HepG2 (cell line): ENCODE results near the gene PLD6. TPM values are rescaled to one million over a fixed set of nuclear protein-coding genes. Genes with fewer than 3 reads are reported as not detected.
A peak's percentile ranks its signal among the peaks of the same experiment; 100 is the strongest.

Source experiments
- ATM ChIP-seq: fragments of 450-650 bp; IDR thresholded peaks from 2 replicates; pipeline ENCODE4 v1.7.1; 2017; ENCODE audit warnings: mild to moderate bottlenecking, borderline replicate concordance
- BORCS8-MEF2B ChIP-seq: sonication (generic); formaldehyde crosslinking; IDR thresholded peaks from 2 replicates; pipeline ENCODE4 v1.8.0; 2022; ENCODE audit warnings: mild to moderate bottlenecking, missing genetic modification reagents
- CENPT ChIP-seq: sonication (generic); formaldehyde crosslinking; IDR thresholded peaks from 2 replicates; pipeline ENCODE4 v1.8.0; 2022; ENCODE audit warnings: low read depth, mild to moderate bottlenecking, moderate library complexity, missing genetic modification reagents
- ETV6 ChIP-seq: sonication (generic); formaldehyde crosslinking; conservative IDR thresholded peaks from 2 replicates; pipeline ENCODE4 v1.4.0; 2020; ENCODE audit warnings: missing genetic modification reagents
- FOXJ3 ChIP-seq: sonication (generic); formaldehyde crosslinking; IDR thresholded peaks from 2 replicates; pipeline ENCODE4 v1.4.0; 2020; ENCODE audit warnings: missing genetic modification reagents, mild to moderate bottlenecking, borderline replicate concordance
- HOXA9 ChIP-seq: sonication (generic); formaldehyde crosslinking; IDR thresholded peaks from 2 replicates; pipeline ENCODE4 v1.8.1; 2022; ENCODE audit warnings: missing genetic modification reagents, mild to moderate bottlenecking, moderate library complexity, borderline replicate concordance
- MED8 ChIP-seq: sonication (generic); formaldehyde crosslinking; IDR thresholded peaks from 2 replicates; pipeline ENCODE4 v1.8.1; 2023; ENCODE audit warnings: mild to moderate bottlenecking, missing genetic modification reagents; ENCODE audit not compliant: insufficient replicate concordance
- POLR2AphosphoS5 ChIP-seq: IDR thresholded peaks from 2 replicates; pipeline ENCODE4 v1.6.1; 2012; ENCODE audit warnings: low read depth, low read length
- RFX1 ChIP-seq: fragments of 450-650 bp; IDR thresholded peaks from 2 replicates; pipeline ENCODE4 v1.6.1; 2017
- SIN3B ChIP-seq: fragments of 150-350 bp; IDR thresholded peaks from 2 replicates; pipeline ENCODE4 v1.6.1; 2014; ENCODE audit warnings: low read length
- TP53 ChIP-seq: sonication (generic); formaldehyde crosslinking; conservative IDR thresholded peaks from 2 replicates; pipeline ENCODE4 v1.4.0; 2020; ENCODE audit warnings: missing genetic modification reagents
- ZNF124 ChIP-seq: sonication (generic); formaldehyde crosslinking; IDR thresholded peaks from 2 replicates; pipeline ENCODE4 v1.4.0; 2020; ENCODE audit warnings: missing genetic modification reagents
- ZNF138 ChIP-seq: sonication (generic); formaldehyde crosslinking; IDR thresholded peaks from 2 replicates; pipeline ENCODE4 v1.5.0; 2020; ENCODE audit warnings: mild to moderate bottlenecking, low read depth, missing genetic modification reagents
- ZNF468 ChIP-seq: sonication (generic); formaldehyde crosslinking; IDR thresholded peaks from 2 replicates; pipeline ENCODE4 v1.8.0; 2022; ENCODE audit warnings: mild to moderate bottlenecking, moderate library complexity, missing genetic modification reagents
- ZNF775 ChIP-seq: sonication (generic); formaldehyde crosslinking; IDR thresholded peaks from 2 replicates; pipeline ENCODE4 v1.4.0; 2020; ENCODE audit warnings: missing genetic modification reagents, mild to moderate bottlenecking, moderate library complexity, borderline replicate concordance
- ZNF879 ChIP-seq: sonication (generic); formaldehyde crosslinking; IDR thresholded peaks from 2 replicates; pipeline ENCODE4 v1.8.1; 2023; ENCODE audit warnings: missing genetic modification reagents
- polyA plus RNA-seq, 8 experiments: library from polyadenylated mRNA; depleted of rRNA in 3 of 8; stranded (reverse) in 7 of 8; unstranded in 1 of 8; fragments of >200 nt; fragmentation: Illumina TruSeq in 4 of 8; extraction: Trizol in 4 of 8; gene quantifications; 2 replicates each; pipeline versions ENCODE4 v1.2.1 to v1.2.3, GENCODE V29; 2011 to 2016; ENCODE audit warnings: low read depth in 4 of 8, missing spikeins in 1 of 8, mixed read lengths in 1 of 8; ENCODE audit not compliant: insufficient read depth in 1 of 8
- total RNA-seq, 5 experiments: library from RNA; depleted of rRNA; stranded (reverse); fragments of >200 nt; fragmentation: Illumina TruSeq; extraction: Trizol; gene quantifications; 2 replicates each; pipeline ENCODE4 v1.2.3, GENCODE V29; 2016; ENCODE audit warnings: low read depth in 1 of 5
- TF ChIP-seq, protein P1 (sequence below): fragments of 450-650 bp; IDR thresholded peaks from 2 replicates; pipeline ENCODE4 v1.6.1; 2017
- TF ChIP-seq, protein P2 (sequence below): sonication (generic); formaldehyde crosslinking; IDR thresholded peaks from 2 replicates; pipeline ENCODE4 v1.4.0; 2020; ENCODE audit warnings: low read depth, missing genetic modification reagents
- TF ChIP-seq, protein P3 (sequence below): sonication (generic); formaldehyde crosslinking; IDR thresholded peaks from 2 replicates; pipeline ENCODE4 v1.4.0; 2020; ENCODE audit warnings: missing genetic modification reagents, borderline replicate concordance
- TF ChIP-seq, protein P4 (sequence below): sonication (generic); formaldehyde crosslinking; IDR thresholded peaks from 2 replicates; pipeline ENCODE4 v1.5.0; 2020; ENCODE audit warnings: mild to moderate bottlenecking, missing genetic modification reagents

PLD6 gene
- total and polyA plus RNA-seq, 2 of the 13 experiments (the other 11 are each of a cell fraction or from before 2014, with no cell fraction given), result 5.2 to 11.4 TPM

DNA sequence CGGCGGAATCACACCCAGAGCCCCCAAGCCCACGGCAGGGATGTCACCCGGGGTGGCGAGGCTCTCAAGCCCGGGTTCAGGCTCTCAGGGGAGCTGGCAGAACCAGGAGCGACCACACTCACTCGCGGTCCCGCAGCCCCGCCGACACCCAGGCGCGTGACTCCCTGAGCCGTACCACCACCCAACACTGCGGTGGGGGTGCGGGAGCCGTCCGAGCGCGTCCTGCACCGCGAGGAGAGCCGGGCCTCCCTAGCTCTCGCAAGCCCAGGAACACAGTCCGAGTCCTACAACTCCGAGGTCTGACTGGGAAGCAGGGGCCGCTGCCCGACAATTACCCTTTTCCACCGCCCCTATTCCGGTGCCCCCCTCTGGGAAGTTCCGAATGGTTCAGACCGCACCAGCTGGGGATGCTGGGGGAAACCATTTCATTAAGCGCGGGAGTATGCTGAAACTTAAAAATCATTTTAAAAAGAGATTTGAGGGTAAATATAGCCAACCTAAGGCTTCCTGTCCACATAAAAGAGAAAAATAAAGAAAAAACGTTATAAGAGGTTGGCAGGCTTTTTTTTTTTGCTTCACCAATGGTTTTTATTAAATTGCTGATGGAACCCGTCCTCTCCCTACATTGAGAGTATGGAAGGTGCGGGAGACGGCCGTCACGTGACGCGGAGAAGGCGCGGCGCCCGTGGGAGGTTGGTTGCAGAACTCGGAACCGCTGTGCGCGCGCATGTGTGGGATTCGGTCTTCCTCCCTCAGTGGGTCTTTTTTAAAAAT lies 31.1 kb upstream of the PLD6 start, which contains the start of gene FLCN (continued):
- no peak for TF ChIP-seq MED8
- TF ChIP-seq SIN3B, result no peak
- no peak for TF ChIP-seq ZNF468 (CRISPR knock-in tag)
- TF ChIP-seq TP53 (CRISPR knock-in tag), result peak; percentile 66; the same call in 1 of the 2 replicates
- no peak for TF ChIP-seq CENPT
- TF ChIP-seq ETV6 (CRISPR knock-in tag), result peak; percentile 72; the same call in 1 of the 2 replicates
- TF ChIP-seq HOXA9 (CRISPR knock-in tag), result no peak
- TF ChIP-seq POLR2AphosphoS5, result peak; percentile 90
- TF ChIP-seq ZNF879 (CRISPR knock-in tag), result no peak
- no peak for TF ChIP-seq ATM
- TF ChIP-seq, protein P1, sequence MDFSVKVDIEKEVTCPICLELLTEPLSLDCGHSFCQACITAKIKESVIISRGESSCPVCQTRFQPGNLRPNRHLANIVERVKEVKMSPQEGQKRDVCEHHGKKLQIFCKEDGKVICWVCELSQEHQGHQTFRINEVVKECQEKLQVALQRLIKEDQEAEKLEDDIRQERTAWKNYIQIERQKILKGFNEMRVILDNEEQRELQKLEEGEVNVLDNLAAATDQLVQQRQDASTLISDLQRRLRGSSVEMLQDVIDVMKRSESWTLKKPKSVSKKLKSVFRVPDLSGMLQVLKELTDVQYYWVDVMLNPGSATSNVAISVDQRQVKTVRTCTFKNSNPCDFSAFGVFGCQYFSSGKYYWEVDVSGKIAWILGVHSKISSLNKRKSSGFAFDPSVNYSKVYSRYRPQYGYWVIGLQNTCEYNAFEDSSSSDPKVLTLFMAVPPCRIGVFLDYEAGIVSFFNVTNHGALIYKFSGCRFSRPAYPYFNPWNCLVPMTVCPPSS, result no peak
- TF ChIP-seq, protein P2, sequence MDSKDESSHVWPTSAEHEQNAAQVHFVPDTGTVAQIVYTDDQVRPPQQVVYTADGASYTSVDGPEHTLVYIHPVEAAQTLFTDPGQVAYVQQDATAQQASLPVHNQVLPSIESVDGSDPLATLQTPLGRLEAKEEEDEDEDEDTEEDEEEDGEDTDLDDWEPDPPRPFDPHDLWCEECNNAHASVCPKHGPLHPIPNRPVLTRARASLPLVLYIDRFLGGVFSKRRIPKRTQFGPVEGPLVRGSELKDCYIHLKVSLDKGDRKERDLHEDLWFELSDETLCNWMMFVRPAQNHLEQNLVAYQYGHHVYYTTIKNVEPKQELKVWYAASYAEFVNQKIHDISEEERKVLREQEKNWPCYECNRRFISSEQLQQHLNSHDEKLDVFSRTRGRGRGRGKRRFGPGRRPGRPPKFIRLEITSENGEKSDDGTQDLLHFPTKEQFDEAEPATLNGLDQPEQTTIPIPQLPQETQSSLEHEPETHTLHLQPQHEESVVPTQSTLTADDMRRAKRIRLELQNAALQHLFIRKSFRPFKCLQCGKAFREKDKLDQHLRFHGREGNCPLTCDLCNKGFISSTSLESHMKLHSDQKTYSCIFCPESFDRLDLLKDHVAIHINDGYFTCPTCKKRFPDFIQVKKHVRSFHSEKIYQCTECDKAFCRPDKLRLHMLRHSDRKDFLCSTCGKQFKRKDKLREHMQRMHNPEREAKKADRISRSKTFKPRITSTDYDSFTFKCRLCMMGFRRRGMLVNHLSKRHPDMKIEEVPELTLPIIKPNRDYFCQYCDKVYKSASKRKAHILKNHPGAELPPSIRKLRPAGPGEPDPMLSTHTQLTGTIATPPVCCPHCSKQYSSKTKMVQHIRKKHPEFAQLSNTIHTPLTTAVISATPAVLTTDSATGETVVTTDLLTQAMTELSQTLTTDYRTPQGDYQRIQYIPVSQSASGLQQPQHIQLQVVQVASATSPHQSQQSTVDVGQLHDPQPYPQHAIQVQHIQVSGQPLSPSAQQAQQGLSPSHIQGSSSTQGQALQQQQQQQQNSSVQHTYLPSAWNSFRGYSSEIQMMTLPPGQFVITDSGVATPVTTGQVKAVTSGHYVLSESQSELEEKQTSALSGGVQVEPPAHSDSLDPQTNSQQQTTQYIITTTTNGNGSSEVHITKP (CRISPR knock-in tag), result peak; percentile 99
- TF ChIP-seq BORCS8-MEF2B (CRISPR knock-in tag), result no peak
- TF ChIP-seq, protein P3, sequence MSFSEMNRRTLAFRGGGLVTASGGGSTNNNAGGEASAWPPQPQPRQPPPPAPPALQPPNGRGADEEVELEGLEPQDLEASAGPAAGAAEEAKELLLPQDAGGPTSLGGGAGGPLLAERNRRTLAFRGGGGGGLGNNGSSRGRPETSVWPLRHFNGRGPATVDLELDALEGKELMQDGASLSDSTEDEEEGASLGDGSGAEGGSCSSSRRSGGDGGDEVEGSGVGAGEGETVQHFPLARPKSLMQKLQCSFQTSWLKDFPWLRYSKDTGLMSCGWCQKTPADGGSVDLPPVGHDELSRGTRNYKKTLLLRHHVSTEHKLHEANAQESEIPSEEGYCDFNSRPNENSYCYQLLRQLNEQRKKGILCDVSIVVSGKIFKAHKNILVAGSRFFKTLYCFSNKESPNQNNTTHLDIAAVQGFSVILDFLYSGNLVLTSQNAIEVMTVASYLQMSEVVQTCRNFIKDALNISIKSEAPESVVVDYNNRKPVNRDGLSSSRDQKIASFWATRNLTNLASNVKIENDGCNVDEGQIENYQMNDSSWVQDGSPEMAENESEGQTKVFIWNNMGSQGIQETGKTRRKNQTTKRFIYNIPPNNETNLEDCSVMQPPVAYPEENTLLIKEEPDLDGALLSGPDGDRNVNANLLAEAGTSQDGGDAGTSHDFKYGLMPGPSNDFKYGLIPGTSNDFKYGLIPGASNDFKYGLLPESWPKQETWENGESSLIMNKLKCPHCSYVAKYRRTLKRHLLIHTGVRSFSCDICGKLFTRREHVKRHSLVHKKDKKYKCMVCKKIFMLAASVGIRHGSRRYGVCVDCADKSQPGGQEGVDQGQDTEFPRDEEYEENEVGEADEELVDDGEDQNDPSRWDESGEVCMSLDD, result no peak
- no peak; the same call in 1 of the 2 replicates for TF ChIP-seq ZNF138 (CRISPR knock-in tag)
- TF ChIP-seq, protein P4, sequence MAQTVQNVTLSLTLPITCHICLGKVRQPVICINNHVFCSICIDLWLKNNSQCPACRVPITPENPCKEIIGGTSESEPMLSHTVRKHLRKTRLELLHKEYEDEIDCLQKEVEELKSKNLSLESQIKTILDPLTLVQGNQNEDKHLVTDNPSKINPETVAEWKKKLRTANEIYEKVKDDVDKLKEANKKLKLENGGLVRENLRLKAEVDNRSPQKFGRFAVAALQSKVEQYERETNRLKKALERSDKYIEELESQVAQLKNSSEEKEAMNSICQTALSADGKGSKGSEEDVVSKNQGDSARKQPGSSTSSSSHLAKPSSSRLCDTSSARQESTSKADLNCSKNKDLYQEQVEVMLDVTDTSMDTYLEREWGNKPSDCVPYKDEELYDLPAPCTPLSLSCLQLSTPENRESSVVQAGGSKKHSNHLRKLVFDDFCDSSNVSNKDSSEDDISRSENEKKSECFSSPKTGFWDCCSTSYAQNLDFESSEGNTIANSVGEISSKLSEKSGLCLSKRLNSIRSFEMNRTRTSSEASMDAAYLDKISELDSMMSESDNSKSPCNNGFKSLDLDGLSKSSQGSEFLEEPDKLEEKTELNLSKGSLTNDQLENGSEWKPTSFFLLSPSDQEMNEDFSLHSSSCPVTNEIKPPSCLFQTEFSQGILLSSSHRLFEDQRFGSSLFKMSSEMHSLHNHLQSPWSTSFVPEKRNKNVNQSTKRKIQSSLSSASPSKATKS (CRISPR knock-in tag), result peak; percentile 64; the same call in 1 of the 2 replicates
- no peak for TF ChIP-seq ZNF775 (CRISPR knock-in tag)
- peak; percentile 47; the same call in 1 of the 2 replicates for TF ChIP-seq FOXJ3 (CRISPR knock-in tag)
- TF ChIP-seq RFX1, result no peak
- no peak for TF ChIP-seq ZNF124 (CRISPR knock-in tag)
